Upper lobe of right lung (tissue), 1 donor: Measurements from ENCODE around the gene ASF1B. TPM values are rescaled to one million over a fixed set of nuclear protein-coding genes. Genes with fewer than 3 reads are reported as not detected.

ENCODE experiments used
- ATAC-seq: fragments of 200-7000 bp; cut with Tn5 transposase; one replicate; pipeline ENCODE4 v1.9.1; 2020; ENCODE audit warnings: mild to moderate bottlenecking, moderate library complexity
- DNase-seq: peaks from one replicate; pipeline ENCODE4 v3.0.0-alpha.2; 2020
- H3K27ac ChIP-seq: fragments of 200-600 bp; one replicate; pipeline ENCODE4 v1.8.0; 2022
- H3K27me3 ChIP-seq: fragments of 200-600 bp; one replicate; pipeline ENCODE4 v1.8.0; 2022; ENCODE audit warnings: mild to moderate bottlenecking
- H3K36me3 ChIP-seq: fragments of 200-600 bp; one replicate; pipeline ENCODE4 v1.8.0; 2022
- H3K4me1 ChIP-seq: fragments of 200-600 bp; one replicate; pipeline ENCODE4 v1.8.0; 2022
- H3K4me3 ChIP-seq: fragments of 200-600 bp; one replicate; pipeline ENCODE4 v1.8.0; 2022; ENCODE audit warnings: mild to moderate bottlenecking
- H3K9me3 ChIP-seq: fragments of 200-600 bp; one replicate; pipeline ENCODE4 v1.8.0; 2022
- CTCF ChIP-seq: fragments of 200-600 bp; IDR thresholded peaks from one replicate; pipeline ENCODE4 v1.8.0; 2022; ENCODE audit warnings: antibody characterized with exemption
- intact Hi-C: fragments of 100-400 bp; cut with DNase I; formaldehyde crosslinking; loops from one replicate; pipeline ENCODE4 v1.11.0; 2022
- total RNA-seq: library from RNA; stranded (reverse); fragmentation: NEBNext Ultra II Directional; extraction: Animal tissue kit (Norgen Biotek cat#: 25700); gene quantifications from one replicate; pipeline ENCODE4 v1.2.1, GENCODE V29; 2021
- donor health status: DM: no; HTN: yes; CAD: no; lungs with severe emphysema.

Gene ASF1B
- total RNA-seq, 1 donor from 2014 or later: 1.9 TPM

GRCh38 chr19:14162871-14163297 lies 26.5 kb upstream of the ASF1B start:
- ATAC-seq (no peak), DNase-seq (no peak)
- Histone ChIP-seq H3K27me3 (no peaks in the 10 kb centered on the region), H3K9me3 (no peaks in the 10 kb centered on the region), H3K27ac (no peak overlapping the region), H3K4me1 (peaks cover 15% of the 10 kb centered on the region), H3K4me3 (no peak overlapping the region), H3K36me3 (peaks cover 18% of the 10 kb centered on the region)
- intact Hi-C loops: no loop called here
- no peak for TF ChIP-seq CTCF

DNA sequence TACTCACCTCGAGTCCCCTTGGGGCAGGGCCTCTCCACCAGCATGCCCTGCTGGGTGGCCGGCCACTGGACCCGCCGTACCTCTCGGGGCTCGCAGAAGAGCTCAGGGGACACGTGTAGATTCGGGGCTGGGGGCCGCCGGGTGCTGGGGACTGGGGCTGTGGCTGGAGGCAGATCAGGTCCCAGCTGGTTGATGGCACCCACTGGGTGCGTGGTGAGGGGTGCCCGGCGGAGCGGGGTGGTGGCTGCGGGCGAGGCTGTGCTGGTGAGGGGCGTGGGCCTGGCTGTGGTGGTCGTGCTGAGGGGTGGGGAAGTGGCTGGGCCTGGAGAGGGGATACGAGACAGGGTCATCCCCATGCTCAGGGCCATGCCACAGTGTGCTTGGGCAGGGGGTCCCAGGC lies 24.9 kb upstream of the ASF1B start:
- H3K4me3 ChIP-seq: no peak overlapping the region
- intact Hi-C loops: no loop called here
- no peak for DNase-seq
- ATAC-seq: no peak
- H3K9me3 ChIP-seq: no peaks in the 10 kb centered on the region
- no peak for TF ChIP-seq CTCF
- peaks cover 32% of the 10 kb centered on the region for H3K36me3 ChIP-seq
- H3K27me3 ChIP-seq: no peaks in the 10 kb centered on the region
- no peak overlapping the region for H3K27ac ChIP-seq
- peaks cover 3% of the 10 kb centered on the region for H3K4me1 ChIP-seq

- H3K36me3 ChIP-seq: peaks cover 39% of the 10 kb centered on the region
- DNase-seq: no peak
These were observed 23.8 kb upstream of the ASF1B start for GRCh38 chr19:14160017-14160703.

GRCh38 chr19:14159059-14159458 lies 22.7 kb upstream of the ASF1B start:
- no peak for DNase-seq
- no peak overlapping the region for H3K4me3 ChIP-seq
- H3K36me3 ChIP-seq: peaks cover 39% of the 10 kb centered on the region
- TF ChIP-seq CTCF: no peak
- intact Hi-C loops: loop anchor here (10.0 kb wide), 1 partner anchor 186 kb away; no protein-coding TSS in a partner anchor
- H3K4me1 ChIP-seq: no peaks in the 10 kb centered on the region
- H3K9me3 ChIP-seq: no peaks in the 10 kb centered on the region
- no peak for ATAC-seq
- no peak overlapping the region for H3K27ac ChIP-seq
- no peaks in the 10 kb centered on the region for H3K27me3 ChIP-seq

More at GRCh38 chr19:14160017-14160703, 23.8 kb upstream of the ASF1B start:
- H3K9me3 ChIP-seq: no peaks in the 10 kb centered on the region
- no peak for TF ChIP-seq CTCF
- no peak overlapping the region for H3K4me3 ChIP-seq
- ATAC-seq: no peak
- H3K27ac ChIP-seq: no peak overlapping the region
- H3K4me1 ChIP-seq: no peaks in the 10 kb centered on the region
- intact Hi-C loops: no loop called here
- H3K27me3 ChIP-seq: no peaks in the 10 kb centered on the region

DNA sequence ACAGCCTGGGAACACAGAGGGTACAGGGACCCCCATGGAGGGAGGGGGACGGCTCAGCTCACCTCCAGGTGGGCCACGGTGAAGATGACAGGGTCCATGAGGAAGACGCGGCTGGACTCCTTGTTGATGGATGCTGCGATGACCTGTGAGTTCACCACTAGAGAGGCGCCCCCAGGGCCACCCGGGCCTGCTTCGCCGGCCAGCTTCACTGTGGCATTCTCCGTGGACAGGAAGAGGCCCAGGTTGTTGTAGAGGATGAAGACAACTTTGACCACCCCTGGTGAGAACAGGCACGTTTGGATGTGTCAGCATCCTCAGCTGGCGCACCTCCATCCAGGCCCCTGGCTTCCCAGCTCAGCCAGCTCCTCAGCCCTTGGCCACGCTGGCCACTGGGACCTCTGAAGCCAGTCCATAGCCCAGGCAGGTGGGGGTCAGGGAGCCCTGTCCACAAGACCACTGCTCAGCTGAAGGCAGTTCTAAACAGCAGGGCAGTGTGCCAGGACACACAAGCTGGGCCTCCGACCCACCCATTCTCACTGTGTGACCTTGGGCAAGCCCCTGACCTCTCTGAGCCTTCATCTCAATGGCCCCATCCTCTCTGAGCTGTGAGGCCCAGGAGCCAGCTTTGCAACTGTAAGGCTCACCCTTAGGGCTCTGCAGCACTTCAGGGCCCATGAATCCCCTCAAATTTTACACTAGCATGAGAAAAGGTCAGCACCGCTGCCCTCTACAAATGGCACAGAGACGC lies 22.1 kb upstream of the ASF1B start:
- Histone ChIP-seq H3K27me3 (no peaks in the 10 kb centered on the region), H3K27ac (no peak overlapping the region), H3K36me3 (peaks cover 39% of the 10 kb centered on the region), H3K4me3 (no peak overlapping the region), H3K4me1 (no peaks in the 10 kb centered on the region), H3K9me3 (no peaks in the 10 kb centered on the region)
- intact Hi-C loops: loop anchor here (10.0 kb wide), 1 partner anchor 186 kb away; no protein-coding TSS in a partner anchor
- ATAC-seq (no peak), DNase-seq (no peak)
- no peak for TF ChIP-seq CTCF
